ENCODE measurements around the gene MYOM3.

MYOM3 gene

GRCh38 chr1:24067978-24068377, 44.0 kb downstream of the MYOM3 start:
- H3K27me3 ChIP-seq, result no peaks in the 10 kb centered on the region
- intact Hi-C loops (cut with DNase I; ENCODE audit: low total_unique reads), result no loop called here
- DNase-seq, result no peak
- H3K36me3 ChIP-seq, result no peaks in the 10 kb centered on the region
- peaks cover 0 to 6% (median 2%) of the 10 kb centered on the region in 4 donors for H3K4me1 ChIP-seq
- no peak for TF ChIP-seq CTCF (IDR thresholded peaks at IDR 0.05)
- H3K4me3 ChIP-seq, result no peak overlapping the region
- H3K27ac ChIP-seq, result no peak overlapping the region
- H3K9me3 ChIP-seq, result no peaks in the 10 kb centered on the region

GRCh38 chr1:24065304-24065703, 46.6 kb downstream of the MYOM3 start:
- Histone ChIP-seq H3K4me1 (no peaks in the 10 kb centered on the region), H3K9me3 (no peaks in the 10 kb centered on the region), H3K27me3 (no peaks in the 10 kb centered on the region), H3K27ac (no peak overlapping the region), H3K4me3 (no peak overlapping the region), H3K36me3 (no peaks in the 10 kb centered on the region)
- intact Hi-C loops (cut with DNase I; ENCODE audit: low total_unique reads), result no loop called here
- DNase-seq, result no peak
- no peak for TF ChIP-seq CTCF (IDR thresholded peaks at IDR 0.05)

- intact Hi-C loops (cut with DNase I; ENCODE audit: low total_unique reads), result no loop called here
- Histone ChIP-seq H3K27me3 (no peaks in the 10 kb centered on the region), H3K9me3 (no peaks in the 10 kb centered on the region), H3K4me3 (no peak overlapping the region), H3K27ac (no peak overlapping the region), H3K36me3 (no peaks in the 10 kb centered on the region), H3K4me1 (no peaks in the 10 kb centered on the region)
- no peak for TF ChIP-seq CTCF (IDR thresholded peaks at IDR 0.05)
- DNase-seq, result no peak
These were observed 49.7 kb downstream of the MYOM3 start for GRCh38 chr1:24062221-24062620.

- no peaks in the 10 kb centered on the region for H3K36me3 ChIP-seq
- no peaks in the 10 kb centered on the region for H3K4me1 ChIP-seq
- intact Hi-C loops (cut with DNase I; ENCODE audit: low total_unique reads), result no loop called here
- no peak overlapping the region for H3K4me3 ChIP-seq
- DNase-seq, result no peak
- no peaks in the 10 kb centered on the region for H3K9me3 ChIP-seq
- H3K27me3 ChIP-seq, result no peaks in the 10 kb centered on the region
- no peak for TF ChIP-seq CTCF (IDR thresholded peaks at IDR 0.05)
- no peak overlapping the region for H3K27ac ChIP-seq
These were observed 51.5 kb downstream of the MYOM3 start for GRCh38 chr1:24060482-24060881.

- Histone ChIP-seq H3K27me3 (no peaks in the 10 kb centered on the region), H3K4me3 (no peak overlapping the region), H3K27ac (no peak overlapping the region), H3K36me3 (no peaks in the 10 kb centered on the region), H3K4me1 (no peaks in the 10 kb centered on the region), H3K9me3 (no peaks in the 10 kb centered on the region)
- intact Hi-C loops (cut with DNase I; ENCODE audit: low total_unique reads), result no loop called here
- DNase-seq, result no peak
- no peak for TF ChIP-seq CTCF (IDR thresholded peaks at IDR 0.05)
These were observed 53.1 kb downstream of the MYOM3 start for GRCh38 chr1:24058671-24059455.
